ENCODE results near the gene SERINC1. TPM values are rescaled to one million over a fixed set of nuclear protein-coding genes. Genes with fewer than 3 reads are reported as not detected.

The SERINC1 gene
- total and polyA plus RNA-seq, 9 of the 15 experiments (the other 6 are each of a cell fraction or from before 2014, with no cell fraction given) = 28.8 to 64.6 (median 39.7) TPM

DNA sequence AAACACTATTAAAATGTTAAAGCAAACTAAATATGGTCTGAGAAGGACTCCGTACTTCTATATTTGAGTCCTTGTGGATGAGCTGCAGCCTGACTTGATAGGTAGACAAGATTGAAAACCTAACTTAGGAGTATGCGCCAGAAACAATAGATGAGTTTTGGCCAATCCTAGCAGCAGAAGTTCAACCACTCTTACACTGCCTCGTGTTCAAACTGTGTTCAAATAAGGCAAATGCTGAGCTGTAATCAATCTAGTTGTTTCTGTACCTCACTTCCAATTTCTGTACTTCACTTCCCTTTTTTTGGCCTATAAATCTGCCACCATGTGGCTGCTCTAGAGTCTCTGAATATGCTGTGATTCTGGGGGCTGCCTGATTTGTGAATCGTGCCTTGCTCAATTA, 13.2 kb upstream of the SERINC1 start (continued):
- TF ChIP-seq, protein P1, sequence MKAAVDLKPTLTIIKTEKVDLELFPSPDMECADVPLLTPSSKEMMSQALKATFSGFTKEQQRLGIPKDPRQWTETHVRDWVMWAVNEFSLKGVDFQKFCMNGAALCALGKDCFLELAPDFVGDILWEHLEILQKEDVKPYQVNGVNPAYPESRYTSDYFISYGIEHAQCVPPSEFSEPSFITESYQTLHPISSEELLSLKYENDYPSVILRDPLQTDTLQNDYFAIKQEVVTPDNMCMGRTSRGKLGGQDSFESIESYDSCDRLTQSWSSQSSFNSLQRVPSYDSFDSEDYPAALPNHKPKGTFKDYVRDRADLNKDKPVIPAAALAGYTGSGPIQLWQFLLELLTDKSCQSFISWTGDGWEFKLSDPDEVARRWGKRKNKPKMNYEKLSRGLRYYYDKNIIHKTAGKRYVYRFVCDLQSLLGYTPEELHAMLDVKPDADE (conservative IDR thresholded peaks at IDR 0.05; ENCODE audit: control insufficient read depth, low read depth, low read length) = no peak
- TF ChIP-seq, protein P2, sequence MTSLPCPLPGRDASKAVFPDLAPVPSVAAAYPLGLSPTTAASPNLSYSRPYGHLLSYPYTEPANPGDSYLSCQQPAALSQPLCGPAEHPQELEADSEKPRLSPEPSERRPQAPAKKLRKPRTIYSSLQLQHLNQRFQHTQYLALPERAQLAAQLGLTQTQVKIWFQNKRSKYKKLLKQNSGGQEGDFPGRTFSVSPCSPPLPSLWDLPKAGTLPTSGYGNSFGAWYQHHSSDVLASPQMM (CRISPR knock-in tag; IDR thresholded peaks at IDR 0.05) = no peak
- TF ChIP-seq PRMT5 (CRISPR knock-in tag; IDR thresholded peaks at IDR 0.05) (no peak), TFAM (CRISPR knock-in tag; conservative IDR thresholded peaks at IDR 0.05) (no peak), TEAD2 (tag; IDR thresholded peaks at IDR 0.05) (no peak), ZBTB1 (CRISPR knock-in tag; IDR thresholded peaks at IDR 0.05; ENCODE audit: borderline replicate concordance, low read depth) (no peak), EP300 (IDR thresholded peaks at IDR 0.05; ENCODE audit: low read length) (peak; percentile 25; the same call in 1 of the 2 replicates), ESRRB (CRISPR knock-in tag; IDR thresholded peaks at IDR 0.05; ENCODE audit: borderline replicate concordance) (no peak), MAFF (IDR thresholded peaks at IDR 0.05; ENCODE audit: low read length) (no peak), ZNF77 (CRISPR knock-in tag; IDR thresholded peaks at IDR 0.05) (no peak), NRF1 (conservative IDR thresholded peaks at IDR 0.05 in 1 of 2, IDR thresholded peaks at IDR 0.05 in 1 of 2) (peak; percentile 51; a peak in 3 of 4 replicates), POU5F1 (IDR thresholded peaks at IDR 0.05; ENCODE audit: borderline replicate concordance, low read depth, low read length, partially characterized antibody) (no peak), NCOA6 (IDR thresholded peaks at IDR 0.05) (no peak), ZNF23 (CRISPR knock-in tag; IDR thresholded peaks at IDR 0.05) (no peak)
- TF ChIP-seq, protein P3, sequence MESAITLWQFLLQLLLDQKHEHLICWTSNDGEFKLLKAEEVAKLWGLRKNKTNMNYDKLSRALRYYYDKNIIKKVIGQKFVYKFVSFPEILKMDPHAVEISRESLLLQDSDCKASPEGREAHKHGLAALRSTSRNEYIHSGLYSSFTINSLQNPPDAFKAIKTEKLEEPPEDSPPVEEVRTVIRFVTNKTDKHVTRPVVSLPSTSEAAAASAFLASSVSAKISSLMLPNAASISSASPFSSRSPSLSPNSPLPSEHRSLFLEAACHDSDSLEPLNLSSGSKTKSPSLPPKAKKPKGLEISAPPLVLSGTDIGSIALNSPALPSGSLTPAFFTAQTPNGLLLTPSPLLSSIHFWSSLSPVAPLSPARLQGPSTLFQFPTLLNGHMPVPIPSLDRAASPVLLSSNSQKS (CRISPR knock-in tag; IDR thresholded peaks at IDR 0.05) = no peak
- TF ChIP-seq, protein P4, sequence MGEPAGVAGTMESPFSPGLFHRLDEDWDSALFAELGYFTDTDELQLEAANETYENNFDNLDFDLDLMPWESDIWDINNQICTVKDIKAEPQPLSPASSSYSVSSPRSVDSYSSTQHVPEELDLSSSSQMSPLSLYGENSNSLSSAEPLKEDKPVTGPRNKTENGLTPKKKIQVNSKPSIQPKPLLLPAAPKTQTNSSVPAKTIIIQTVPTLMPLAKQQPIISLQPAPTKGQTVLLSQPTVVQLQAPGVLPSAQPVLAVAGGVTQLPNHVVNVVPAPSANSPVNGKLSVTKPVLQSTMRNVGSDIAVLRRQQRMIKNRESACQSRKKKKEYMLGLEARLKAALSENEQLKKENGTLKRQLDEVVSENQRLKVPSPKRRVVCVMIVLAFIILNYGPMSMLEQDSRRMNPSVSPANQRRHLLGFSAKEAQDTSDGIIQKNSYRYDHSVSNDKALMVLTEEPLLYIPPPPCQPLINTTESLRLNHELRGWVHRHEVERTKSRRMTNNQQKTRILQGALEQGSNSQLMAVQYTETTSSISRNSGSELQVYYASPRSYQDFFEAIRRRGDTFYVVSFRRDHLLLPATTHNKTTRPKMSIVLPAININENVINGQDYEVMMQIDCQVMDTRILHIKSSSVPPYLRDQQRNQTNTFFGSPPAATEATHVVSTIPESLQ (CRISPR knock-in tag; IDR thresholded peaks at IDR 0.05) = no peak
- TF ChIP-seq, protein P5, sequence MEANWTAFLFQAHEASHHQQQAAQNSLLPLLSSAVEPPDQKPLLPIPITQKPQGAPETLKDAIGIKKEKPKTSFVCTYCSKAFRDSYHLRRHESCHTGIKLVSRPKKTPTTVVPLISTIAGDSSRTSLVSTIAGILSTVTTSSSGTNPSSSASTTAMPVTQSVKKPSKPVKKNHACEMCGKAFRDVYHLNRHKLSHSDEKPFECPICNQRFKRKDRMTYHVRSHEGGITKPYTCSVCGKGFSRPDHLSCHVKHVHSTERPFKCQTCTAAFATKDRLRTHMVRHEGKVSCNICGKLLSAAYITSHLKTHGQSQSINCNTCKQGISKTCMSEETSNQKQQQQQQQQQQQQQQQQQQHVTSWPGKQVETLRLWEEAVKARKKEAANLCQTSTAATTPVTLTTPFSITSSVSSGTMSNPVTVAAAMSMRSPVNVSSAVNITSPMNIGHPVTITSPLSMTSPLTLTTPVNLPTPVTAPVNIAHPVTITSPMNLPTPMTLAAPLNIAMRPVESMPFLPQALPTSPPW (CRISPR knock-in tag; IDR thresholded peaks at IDR 0.05) = no peak
- TF ChIP-seq, protein P6, sequence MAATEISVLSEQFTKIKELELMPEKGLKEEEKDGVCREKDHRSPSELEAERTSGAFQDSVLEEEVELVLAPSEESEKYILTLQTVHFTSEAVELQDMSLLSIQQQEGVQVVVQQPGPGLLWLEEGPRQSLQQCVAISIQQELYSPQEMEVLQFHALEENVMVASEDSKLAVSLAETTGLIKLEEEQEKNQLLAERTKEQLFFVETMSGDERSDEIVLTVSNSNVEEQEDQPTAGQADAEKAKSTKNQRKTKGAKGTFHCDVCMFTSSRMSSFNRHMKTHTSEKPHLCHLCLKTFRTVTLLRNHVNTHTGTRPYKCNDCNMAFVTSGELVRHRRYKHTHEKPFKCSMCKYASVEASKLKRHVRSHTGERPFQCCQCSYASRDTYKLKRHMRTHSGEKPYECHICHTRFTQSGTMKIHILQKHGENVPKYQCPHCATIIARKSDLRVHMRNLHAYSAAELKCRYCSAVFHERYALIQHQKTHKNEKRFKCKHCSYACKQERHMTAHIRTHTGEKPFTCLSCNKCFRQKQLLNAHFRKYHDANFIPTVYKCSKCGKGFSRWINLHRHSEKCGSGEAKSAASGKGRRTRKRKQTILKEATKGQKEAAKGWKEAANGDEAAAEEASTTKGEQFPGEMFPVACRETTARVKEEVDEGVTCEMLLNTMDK (IDR thresholded peaks at IDR 0.05; ENCODE audit: borderline replicate concordance, insufficient read depth, low read depth, low read length, poor library complexity, severe bottlenecking) = peak; percentile 11
- TF ChIP-seq, protein P7, sequence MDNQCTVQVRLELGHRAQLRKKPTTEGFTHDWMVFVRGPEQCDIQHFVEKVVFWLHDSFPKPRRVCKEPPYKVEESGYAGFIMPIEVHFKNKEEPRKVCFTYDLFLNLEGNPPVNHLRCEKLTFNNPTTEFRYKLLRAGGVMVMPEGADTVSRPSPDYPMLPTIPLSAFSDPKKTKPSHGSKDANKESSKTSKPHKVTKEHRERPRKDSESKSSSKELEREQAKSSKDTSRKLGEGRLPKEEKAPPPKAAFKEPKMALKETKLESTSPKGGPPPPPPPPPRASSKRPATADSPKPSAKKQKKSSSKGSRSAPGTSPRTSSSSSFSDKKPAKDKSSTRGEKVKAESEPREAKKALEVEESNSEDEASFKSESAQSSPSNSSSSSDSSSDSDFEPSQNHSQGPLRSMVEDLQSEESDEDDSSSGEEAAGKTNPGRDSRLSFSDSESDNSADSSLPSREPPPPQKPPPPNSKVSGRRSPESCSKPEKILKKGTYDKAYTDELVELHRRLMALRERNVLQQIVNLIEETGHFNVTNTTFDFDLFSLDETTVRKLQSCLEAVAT (IDR thresholded peaks at IDR 0.05) = no peak
